ENCODE data around the gene SMURF1.

Gene SMURF1

DNA sequence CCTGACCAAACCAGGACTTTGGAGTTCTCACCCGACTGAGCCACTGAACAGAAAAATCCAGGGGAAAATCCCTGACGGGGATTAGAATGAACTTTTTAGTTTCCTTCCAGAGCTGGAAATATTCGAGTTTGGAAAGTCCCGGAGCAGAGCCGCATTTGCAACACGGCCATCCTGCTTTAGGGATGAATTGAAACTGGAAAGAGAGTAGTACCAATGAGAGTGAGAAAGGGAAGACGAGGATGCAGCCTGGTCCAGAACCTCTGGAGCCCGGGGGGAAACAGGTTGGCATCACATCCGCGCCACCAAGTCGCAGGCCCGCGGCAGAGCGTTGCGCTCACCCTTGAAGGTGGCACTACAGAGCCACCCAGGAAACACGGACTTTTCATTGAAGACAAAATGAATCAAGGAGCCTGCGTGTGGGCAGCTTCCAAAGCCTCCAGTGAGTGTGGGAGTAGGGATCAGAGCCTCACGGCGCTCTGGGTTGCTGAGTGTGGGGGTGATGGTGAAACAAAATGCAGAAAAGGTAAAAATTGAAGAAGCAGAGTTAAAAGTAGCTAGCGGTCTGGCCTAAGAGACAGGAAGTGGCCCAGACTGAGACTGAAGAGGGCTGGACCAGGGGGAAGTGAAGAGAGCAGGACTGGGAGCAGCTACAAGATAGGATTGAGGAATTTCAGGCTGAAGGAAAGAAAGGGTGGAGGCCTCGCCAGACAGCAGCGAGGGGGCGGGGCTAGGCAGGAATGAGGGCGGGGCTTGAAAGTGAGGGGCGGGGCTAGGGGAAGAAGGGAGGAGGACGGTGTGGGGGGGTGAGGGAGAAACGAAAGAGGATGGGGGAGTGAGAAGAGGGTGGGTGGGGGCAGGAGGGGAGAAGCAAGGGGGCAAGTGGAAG lies 1.8 kb downstream of the SMURF1 start:
- peak; percentile 56 to 68 for DNase-seq

DNA sequence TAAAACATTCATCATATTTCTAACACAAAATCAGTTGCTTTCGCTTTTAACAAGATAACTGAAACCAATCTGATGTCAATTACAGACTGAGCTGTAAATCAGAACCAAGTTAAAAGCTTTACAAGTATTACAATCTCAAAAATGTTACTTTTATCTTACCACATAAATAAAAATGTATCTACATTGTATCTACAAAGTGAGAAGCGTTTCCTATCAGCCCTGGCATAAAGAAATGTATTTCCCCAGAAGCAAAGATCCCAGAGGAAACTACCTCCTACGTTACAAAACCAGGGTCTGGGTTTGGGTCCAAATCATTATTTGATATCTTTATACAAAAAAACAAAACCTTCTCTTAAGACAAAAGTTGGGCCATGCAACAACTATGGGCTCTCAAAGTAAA lies 2.6 kb downstream of the SMURF1 start:
- DNase-seq, result no peak

DNA sequence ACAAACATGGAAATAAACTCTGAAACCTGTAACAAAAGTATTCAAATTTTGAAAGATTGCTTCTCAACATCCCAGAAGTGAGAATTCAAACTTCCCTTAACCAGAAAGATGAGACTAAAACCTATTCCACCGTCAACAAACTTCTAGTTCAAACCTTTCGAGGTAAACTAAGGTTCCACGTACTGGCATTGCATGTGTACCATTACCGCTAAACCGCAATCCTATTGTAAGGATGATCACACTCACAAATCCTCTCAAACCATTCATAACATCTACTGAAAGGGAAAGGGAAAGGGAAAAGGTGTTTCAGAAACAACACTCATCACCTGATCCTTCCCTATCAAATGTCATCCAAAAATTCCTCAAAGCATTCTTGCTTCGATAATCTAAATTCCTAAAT lies 3.1 kb downstream of the SMURF1 start:
- no peak for DNase-seq

DNA sequence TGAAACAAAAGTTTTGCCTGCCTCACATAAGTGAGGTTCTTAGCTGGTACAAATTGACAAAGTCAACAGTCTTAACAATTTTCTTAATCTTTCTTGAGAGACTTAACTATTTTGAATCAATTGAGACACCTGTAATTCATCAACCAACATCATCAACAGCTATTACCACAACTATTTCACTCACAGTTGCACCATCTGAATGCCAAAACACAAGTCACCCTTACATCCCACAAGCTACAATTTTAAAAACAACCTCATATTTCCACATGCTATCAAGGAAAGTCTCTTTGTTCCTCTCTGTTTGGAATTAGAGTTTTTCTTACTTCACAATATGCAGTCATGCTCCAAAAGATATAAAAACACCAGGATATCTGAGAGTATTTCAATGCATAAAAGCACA lies 4.9 kb downstream of the SMURF1 start:
- peak; percentile 40 to 58 for DNase-seq

DNA sequence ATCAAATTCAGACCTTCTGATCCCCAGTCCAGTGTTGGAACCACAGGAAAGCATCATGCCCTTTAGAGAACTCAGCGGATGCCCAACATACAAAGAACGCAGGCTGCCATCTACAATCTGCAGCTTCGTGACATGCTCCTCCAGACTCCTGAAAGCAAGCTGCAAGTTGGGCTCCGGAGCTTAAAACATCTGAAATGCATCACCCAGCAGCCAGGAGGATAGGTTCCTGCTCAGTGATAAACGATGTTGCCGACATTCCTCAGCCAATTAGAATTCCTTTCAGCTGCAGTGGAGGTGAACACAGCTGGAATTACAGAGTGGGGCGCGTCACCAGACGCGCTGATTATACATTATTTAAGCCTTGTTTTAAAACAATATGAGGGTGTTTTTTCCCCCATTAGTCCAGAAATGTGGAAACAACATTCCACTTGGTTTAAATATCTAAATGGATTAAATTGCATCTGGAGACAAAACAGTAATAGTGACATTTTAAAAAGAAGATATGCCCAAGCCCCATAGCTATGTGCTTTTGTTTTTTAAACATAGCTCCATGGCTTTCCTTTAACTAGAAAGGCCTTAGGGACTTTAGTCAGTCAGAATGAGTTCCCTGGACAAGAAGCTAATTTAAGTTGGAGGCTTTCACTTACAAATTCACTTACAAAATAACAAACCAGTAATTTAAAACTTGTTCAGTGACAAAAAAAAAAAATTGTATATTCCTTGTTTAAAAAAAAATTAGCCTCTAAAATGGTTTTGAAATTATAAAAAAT lies 6.3 kb downstream of the SMURF1 start:
- DNase-seq, result no peak

DNA sequence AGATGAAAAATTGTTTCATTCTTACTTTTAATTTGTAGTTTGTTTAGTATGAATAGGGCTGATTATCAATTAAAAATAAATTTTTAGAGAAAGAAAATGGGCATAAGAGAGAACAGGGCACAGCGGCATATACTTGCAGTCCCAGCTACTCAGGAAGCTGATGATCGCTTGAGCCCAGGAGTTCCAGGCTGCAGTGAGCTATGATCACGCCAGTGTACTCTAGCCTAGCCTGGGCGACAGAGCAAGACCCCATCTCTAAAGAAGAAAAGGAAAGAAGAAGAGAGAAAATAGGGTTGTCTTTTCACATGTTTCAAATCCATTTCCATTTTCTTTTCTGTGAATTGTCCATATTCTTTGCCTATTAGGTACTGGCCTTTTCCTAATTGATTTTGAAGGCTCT lies 8.0 kb downstream of the SMURF1 start:
- no peak for DNase-seq

DNA sequence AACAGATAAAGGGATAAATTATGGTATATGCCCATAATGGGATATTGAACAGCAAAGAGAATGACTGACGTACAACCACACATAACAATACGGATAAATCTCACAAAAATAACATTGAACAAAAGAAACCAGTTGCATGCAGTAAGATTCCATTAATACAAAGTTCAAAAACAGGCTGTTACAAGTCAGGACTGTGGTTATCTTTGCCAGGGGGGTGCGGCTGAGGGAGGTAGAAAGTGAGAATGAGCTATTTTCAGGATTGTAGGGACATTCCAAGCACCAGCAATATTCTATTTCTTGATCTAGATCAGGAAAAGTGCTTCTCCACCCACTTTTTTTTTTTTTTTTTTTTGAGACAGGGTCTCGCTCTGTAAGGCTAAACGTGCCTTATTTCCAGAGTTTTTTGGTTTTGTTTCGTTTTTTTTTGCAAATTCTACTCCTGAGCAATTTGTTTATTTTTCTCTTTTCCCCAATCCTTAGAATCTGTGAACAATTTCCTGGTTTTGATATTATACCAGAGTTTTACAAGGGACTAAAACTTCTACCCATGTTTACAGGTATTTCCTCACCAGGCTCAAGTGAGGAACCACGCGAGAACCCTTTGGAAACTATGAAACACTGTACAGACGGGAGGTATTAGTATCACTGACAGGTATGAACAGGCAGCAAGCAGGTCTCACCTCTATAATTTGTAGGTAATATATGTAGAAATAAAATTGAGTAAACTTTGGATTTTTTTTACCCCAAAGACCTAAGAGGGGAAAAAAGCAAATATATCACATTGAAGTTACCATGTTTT lies 9.9 kb downstream of the SMURF1 start:
- DNase-seq, result no peak

DNA sequence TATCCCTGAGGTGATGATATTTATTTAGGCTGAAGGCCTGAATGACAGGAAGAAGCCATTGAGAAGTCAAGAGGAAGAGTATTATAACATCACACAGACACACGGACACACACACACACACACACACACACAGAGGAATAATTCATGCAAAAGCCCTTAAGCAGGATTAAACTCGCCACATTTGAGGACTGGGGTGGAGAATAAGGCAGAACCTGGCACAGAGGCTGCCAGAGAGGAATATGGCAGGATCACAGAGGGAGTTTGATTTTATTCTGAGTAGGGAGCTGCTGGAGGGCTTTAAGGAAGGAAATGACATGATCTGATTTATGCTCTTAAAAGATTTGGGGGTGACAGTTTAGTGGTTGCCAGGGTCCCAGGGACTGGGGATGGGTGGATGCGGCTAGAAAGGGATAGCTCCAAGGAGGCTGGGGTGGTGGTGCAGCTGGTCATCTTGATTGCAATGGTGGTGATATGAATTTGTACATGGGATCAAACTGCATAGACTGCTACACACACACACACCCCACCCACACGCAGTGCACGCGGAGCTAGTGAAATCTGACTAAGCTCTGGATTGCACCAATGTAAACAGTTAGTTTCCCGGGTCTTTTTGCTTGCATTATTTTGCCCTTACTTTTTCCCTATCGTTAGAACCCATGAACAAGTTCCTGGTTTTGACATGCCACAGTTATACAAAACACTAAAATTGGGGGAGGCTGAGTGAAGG lies 11.2 kb downstream of the SMURF1 start:
- DNase-seq, result peak; percentile 61 to 79

DNA sequence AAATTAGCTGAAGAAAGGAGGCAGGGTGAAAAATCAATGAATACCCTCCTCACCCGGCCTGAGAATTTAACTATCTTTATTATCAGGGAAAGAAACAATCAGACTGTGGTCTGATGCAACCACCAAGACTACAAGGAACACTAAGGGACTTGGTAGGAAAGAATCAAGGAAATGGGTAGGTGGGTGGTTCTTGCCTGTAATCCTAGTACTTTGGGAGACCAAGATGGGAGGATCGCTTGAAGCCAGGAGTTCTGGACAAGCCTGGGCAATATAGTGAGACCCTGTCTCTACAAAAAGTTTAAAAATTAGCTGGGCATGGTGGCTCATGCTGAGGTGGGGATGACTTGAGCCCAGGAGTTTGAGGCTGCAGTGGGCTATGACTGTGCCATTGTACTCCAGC lies 12.6 kb downstream of the SMURF1 start:
- DNase-seq, result no peak

DNA sequence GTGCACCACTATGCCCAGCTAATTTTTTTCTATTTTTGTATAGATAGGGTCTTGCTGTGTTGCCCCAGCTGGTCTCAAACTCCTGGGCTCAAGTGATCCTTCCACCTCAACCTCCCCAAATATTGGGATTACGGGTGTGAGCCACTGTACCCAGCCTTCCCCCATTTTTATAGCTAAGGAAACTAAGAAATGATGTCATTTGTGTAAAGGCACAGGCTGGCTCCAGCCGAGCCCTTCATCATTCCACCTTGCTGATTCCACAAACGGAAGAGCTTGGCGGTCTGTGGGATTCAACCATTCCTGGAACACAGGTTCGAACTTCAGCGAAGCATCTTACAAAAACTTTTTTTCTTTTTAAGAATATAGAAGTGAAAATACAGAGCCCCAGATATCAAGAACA lies 14.4 kb downstream of the SMURF1 start:
- DNase-seq, result no peak

DNA sequence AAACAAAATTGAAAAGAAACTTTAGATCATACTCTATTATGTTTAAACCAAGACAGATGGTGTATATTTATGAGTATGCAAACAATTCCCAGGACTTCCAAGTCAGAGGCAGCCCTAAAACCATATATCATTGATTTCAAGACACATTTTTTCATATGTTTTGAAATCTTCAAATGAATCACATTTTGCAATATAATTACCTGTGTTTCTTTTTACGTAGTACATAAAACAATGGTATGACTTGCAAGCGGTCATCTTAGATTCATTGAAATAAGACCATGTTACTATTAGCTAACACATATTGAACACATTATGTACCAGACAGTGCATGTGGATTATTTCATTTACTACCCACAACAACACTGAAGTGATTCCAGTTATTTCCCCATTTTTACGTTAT lies 14.9 kb downstream of the SMURF1 start:
- peak in 1 of 2 donors; percentile 16 for DNase-seq

DNA sequence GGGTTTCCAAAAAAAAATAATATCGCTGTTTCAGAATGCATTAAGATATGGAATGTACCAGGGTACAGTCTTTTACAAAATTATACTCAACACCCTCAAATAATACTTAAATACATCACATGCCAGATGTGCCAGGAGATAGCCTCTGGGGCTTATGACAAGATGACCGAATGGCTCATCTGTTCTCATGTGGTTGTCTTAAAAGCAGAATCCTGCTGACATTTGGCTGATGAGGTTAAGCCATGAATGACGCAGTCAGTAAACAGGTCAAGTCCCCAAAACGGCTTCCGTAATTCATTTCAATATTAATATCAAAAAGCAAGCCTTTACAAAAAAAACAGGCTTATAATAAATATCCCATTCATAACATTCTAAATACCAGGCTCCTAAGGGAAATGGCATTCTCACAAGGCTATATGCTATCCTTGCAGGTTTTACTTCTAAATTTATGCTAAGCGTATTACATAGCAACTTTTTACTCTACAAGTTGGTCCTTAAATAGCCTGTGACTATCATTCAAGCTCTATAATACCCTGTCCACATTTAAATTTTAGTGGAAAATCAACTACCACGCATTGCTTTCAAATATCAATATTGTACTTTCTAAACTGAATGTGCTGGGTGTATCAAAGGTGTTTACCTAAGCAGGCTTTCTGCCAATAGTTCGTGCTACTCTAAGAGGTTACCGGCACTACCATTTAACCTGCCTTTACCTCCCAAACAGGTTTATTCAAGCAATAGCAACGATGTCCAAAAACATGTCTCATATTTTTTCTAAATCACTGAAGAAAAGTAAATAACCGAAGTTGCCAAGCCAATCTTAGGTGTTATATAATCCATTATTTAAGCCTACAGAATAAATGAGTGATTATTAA lies 15.6 kb downstream of the SMURF1 start:
- no peak for DNase-seq

DNA sequence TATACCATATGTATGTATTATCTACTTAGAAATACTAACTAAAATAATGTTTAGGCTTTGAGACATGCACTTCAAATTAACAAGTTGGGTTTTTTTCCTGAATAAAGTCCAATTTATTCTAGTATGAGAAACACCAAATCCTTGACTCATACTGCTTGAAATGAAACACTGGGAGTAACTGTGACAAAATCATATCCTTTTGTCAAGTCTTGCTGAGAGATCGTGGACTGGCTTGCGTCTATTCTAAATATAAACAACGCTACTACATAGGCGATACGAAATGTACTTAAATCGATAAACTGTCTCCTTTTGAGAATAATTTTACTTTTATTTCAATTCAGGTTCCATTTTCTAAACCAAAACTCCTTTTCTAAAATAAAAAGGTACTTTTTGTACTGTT lies 16.3 kb downstream of the SMURF1 start:
- DNase-seq, result no peak

DNA sequence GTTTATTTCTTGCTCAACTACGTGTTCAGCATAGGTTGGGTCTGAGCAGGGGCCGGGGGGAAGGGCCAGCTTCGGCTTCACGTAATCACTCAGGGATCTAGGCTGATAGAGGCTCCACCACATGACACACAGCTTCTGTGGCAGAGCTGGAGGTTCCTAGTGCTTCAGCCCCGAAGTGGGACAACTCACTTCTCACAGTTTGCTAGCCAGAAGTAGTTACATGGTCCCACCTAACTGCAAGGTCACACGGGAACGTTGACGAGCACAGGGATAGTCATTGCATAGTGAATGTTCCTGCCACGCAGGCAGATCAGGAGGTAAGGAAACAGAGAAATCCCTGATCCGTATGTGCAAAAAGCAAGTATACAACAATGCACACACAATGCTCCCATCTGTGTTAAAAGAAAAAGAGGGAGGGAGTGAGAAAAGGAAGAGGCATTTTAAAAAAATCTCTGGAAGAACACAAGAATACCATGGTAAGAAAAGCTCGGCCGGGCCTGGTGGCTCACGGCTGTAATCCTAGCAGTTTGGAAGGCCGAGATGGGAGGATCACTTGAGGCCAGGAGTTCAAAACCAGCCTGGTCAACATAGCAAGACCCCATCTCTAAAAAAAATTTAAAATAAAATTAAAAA lies 16.9 kb downstream of the SMURF1 start:
- peak; percentile 16 to 19 for DNase-seq

DNA sequence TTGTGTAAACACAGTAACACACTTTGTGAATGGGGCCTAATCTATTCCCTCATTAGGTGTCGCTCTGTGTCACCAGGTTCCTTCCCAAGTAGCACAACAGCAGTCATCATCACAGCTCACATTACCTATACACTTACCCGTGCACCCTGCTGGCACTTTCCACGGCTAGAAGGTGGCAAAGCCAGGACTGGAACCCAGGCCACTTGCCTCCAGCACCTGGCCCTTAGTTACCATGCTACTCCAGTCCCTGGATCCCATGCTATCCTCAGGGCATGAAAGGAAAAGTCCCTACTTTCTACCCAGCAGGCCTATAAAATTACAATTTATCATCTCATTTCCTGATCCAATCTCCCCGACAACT lies 18.4 kb downstream of the SMURF1 start:
- no peak for DNase-seq

DNA sequence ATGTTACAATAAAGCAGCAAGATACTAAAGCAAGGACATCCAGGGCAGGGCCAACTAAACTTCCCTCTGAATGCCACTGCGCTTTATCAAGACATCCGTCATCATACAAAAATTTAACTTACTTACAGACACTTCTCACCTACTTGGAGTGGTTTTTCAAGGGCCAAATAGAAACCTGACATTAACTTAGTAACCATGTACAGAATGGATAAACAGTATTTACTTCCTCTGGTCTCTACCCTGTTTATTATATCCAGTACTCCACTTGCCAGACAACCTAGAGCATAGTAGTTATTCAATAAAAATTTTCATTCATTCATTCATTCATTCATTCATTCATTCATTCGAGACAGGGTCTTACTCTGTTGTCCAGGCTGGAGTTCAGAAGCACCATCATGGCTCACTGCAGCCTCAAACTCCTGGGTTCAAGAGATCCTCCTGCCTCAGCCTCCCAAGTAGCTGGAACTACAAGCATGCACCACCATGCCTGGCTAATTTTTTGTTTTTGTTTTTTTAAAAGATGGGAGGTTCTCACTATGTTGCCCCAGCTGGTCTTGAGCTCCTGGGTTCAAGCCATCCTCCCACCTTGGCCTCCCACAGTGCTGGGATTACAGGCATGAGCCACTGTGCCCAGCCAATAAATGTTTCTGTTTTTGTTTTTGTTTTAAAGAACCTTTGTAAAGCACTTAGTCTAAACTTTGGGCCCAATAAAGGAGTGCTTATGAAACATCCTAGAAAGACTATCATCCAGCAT lies 19.0 kb downstream of the SMURF1 start:
- DNase-seq, result no peak

DNA sequence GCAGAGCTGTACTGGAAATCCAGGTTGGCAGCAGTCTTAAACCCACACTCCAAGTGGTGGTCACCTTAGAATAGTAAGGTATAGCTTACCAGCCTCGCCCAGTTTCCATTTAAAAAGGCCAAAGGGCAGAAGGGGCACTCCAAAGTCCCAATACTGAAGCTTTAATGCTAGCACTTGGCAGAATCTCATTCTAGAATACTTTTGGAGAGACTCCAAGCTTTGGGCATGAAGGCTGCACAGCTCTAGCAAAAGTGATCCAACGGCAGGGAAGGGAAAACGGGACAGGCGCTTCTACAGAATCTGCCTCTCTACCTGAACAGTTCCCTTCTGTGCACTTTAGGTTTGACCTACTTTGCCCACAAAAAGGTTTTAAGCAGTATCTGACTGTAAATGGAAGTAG lies 19.7 kb downstream of the SMURF1 start:
- DNase-seq, result no peak

DNA sequence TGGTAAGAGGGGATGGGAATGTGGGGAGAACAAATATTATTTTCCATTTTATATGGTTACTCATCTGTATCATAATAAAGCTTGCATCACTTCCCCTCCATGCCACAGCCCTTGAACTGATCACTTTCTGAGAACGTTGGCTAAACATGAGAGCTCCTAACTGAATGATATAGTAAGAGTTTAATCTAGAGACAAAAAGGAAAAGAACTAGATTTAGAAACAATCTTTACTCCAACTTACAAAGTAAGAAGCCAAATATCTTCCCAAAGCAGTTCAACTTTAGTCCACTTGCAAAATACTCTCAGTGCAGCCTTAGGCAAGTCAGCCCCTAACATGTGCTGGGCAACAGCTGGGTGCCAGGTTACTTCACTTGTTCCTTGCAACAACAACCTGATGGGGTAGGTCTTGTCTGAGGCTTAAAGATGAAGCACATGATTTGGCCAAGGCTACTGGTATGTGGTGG lies 20.3 kb downstream of the SMURF1 start:
- DNase-seq, result peak; percentile 68 to 71

DNA sequence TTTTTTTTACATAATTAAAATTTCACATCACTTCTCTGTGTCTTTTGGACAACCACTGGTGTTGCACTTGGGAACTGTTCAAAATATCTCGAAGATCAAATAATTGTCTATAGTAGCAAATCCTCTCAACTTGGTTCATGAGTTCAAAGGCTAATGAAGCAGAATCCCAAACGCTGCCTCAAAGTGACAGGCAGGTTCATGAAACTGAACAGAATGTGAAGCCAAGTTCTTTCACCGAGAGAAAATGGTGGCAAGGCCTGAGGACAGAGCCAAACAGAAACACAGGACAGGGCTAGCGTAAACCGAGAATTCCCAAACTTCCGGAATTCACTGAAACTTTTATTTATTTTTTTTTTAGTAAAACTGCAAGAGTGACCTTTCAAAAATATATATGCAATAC lies 21.1 kb downstream of the SMURF1 start:
- DNase-seq, result no peak

DNA sequence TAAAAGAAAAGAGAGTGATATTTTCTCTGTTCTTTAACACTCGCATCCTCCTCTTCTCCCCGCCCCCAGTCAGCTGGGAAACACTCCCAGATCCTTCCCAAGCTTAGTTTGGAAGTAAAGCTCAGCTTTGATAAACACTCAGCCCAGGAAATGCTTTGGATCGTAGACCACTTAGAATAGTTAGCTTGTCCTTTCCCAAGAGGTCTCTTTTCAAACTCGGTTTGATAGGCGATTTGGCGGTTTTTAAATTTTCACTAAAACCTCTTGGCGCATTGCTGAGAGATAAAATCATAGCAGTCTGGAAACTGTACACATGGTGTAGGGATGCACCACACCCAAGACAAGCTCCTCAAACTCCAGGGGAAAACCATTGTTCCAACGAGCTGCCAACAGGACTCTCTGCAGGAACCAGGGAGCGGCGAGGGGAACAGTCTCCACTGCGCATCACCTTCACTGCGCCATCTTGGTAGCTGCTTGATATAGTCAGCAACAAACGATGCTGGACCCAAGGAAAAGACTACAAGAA lies 22.3 kb downstream of the SMURF1 start:
- DNase-seq, result no peak
